ENCODE results near the gene SEPTIN3. TPM values are rescaled to one million over a fixed set of nuclear protein-coding genes. Genes with fewer than 3 reads are reported as not detected.

The SEPTIN3 gene
- total RNA-seq, 1 experiment from 2014 or later: 1.5 TPM

- DNase-seq: peak; percentile 45 to 68
- H3K27ac ChIP-seq: peak overlapping the region; percentile 58
- H3K9me2 ChIP-seq (ENCODE audit: insufficient read depth): no peaks in the 10 kb centered on the region
- H4K20me1 ChIP-seq (ENCODE audit: insufficient read depth): 0 out of 2 replicates have a peak, but pooled peaks cover 9% of the 10 kb centered on the region
- no peak overlapping the region for H2AFZ ChIP-seq
- H3K36me3 ChIP-seq (ENCODE audit: low read depth): 0 out of 2 replicates have a peak, but pooled peaks cover 4% of the 10 kb centered on the region
- no peak overlapping the region for H3K4me3 ChIP-seq
- H3K9me3 ChIP-seq (ENCODE audit: insufficient read depth, low read depth): no peaks in the 10 kb centered on the region
- no peak for TF ChIP-seq EZH2 (IDR thresholded peaks at IDR 0.05; ENCODE audit: low read depth)
- no peak for TF ChIP-seq CTCF (conservative IDR thresholded peaks at IDR 0.05)
- CTCF ChIA-PET: interaction anchor here (0.6 to 2.2 kb wide), 6 partner anchors 15 to 268 kb away, joined by 3 to 26 read pairs (median 4); no protein-coding TSS in a partner anchor
- peaks cover 34% of the 10 kb centered on the region for H3F3A ChIP-seq (ENCODE audit: insufficient read depth, low read depth)
- intact Hi-C loops (cut with micrococcal nuclease; ENCODE audit: unreplicated experiment): loop anchor here (10.0 kb wide), 1 partner anchor 135 kb away; the partner anchor contains the start of genes NAGA, PHETA2 and SMDT1
- no peak overlapping the region for H3K4me2 ChIP-seq
- no peaks in the 10 kb centered on the region for H3K27me3 ChIP-seq (ENCODE audit: insufficient read depth, low read depth)
- H3K79me2 ChIP-seq (ENCODE audit: low read depth): peaks cover 12% of the 10 kb centered on the region
- BruUV-seq (replicated peaks): no TSS peak
- POLR2A ChIA-PET (ENCODE audit: unreplicated experiment): interaction anchor here (0.7 kb wide), 1 partner anchor 105 kb away, joined by 4 read pairs; no protein-coding TSS in a partner anchor
- H3K4me1 ChIP-seq (replicated peaks; ENCODE audit: insufficient read depth): peaks cover 5% of the 10 kb centered on the region
Observed at GRCh38 chr22:41939981-41940831, 29.0 kb upstream of the SEPTIN3 start.

GRCh38 chr22:41940832-41941765 lies 28.1 kb upstream of the SEPTIN3 start:
- intact Hi-C loops (cut with micrococcal nuclease; ENCODE audit: unreplicated experiment): loop anchor here (1.0 to 10.0 kb wide), 4 partner anchors 119 to 275 kb away; partner anchors contain the start of genes NAGA, PHETA2 and SMDT1
- Histone ChIP-seq H3K4me1 (replicated peaks; ENCODE audit: insufficient read depth) (peaks cover 11% of the 10 kb centered on the region), H3K79me2 (ENCODE audit: low read depth) (peaks cover 20% of the 10 kb centered on the region), H4K20me1 (ENCODE audit: insufficient read depth) (0 out of 2 replicates have a peak, but pooled peaks cover 9% of the 10 kb centered on the region), H3K27ac (peak overlapping the region; percentile 58), H3K9me2 (ENCODE audit: insufficient read depth) (no peaks in the 10 kb centered on the region), H3F3A (ENCODE audit: insufficient read depth, low read depth) (peaks cover 34% of the 10 kb centered on the region), H3K4me3 (no peak overlapping the region), H3K36me3 (ENCODE audit: low read depth) (0 out of 2 replicates have a peak, but pooled peaks cover 4% of the 10 kb centered on the region), H3K4me2 (no peak overlapping the region), H3K9me3 (ENCODE audit: insufficient read depth, low read depth) (no peaks in the 10 kb centered on the region), H3K27me3 (ENCODE audit: insufficient read depth, low read depth) (no peaks in the 10 kb centered on the region), H2AFZ (no peak overlapping the region)
- TF ChIP-seq EZH2 (IDR thresholded peaks at IDR 0.05; ENCODE audit: low read depth) (no peak), CTCF (conservative IDR thresholded peaks at IDR 0.05) (peak; percentile 98)
- POLR2A ChIA-PET (ENCODE audit: unreplicated experiment): no interaction called here
- peak; percentile 63 to 84 for DNase-seq
- BruUV-seq (replicated peaks): no TSS peak
- CTCF ChIA-PET: interaction anchor here (0.5 to 2.2 kb wide), 9 partner anchors 15 to 270 kb away, joined by 3 to 26 read pairs (median 3); no protein-coding TSS in a partner anchor
